Lower leg skin (tissue), 4 donors: Measurements from ENCODE around the gene PCED1A. TPM values are rescaled to one million over a fixed set of nuclear protein-coding genes. Genes with fewer than 3 reads are reported as not detected.

Source experiments
- DNase-seq, 2 donors: peaks; one replicate each; pipeline ENCODE4 v3.0.0-alpha.2; 2019; ENCODE audit warnings: low spot score in 2 of 2
- H3K4me3 ChIP-seq: fragments of 200-600 bp; sonication (generic); 2 replicates; pipeline ENCODE4 v1.5.1; 2017; ENCODE audit warnings: mild to moderate bottlenecking, low read depth; ENCODE audit not compliant: poor library complexity, severe bottlenecking
- POLR2A ChIP-seq, 2 donors: fragments of 450-650 bp; IDR thresholded peaks; one replicate each; pipeline ENCODE4 v1.6.1; 2016 to 2017; ENCODE audit warnings: antibody characterized with exemption in 2 of 2, mild to moderate bottlenecking in 1 of 2, moderate library complexity in 1 of 2
- WGBS, 2 donors: methylation state at CpG; one replicate each; pipeline ENCODE4 v1.1.5; 2018; 5-methylcytosine and 5-hydroxymethylcytosine counted together
- intact Hi-C: fragments of 100-400 bp; cut with DNase I; formaldehyde crosslinking; loops from one replicate; pipeline ENCODE4 v1.15.0; 2023; ENCODE audit warnings: low total_unique reads
- total RNA-seq, 4 donors: library from RNA; depleted of rRNA; stranded (reverse); fragments of >200 nt; gene quantifications; one replicate each; pipeline ENCODE4 v1.1.0, GENCODE V29; 2016
- TF ChIP-seq, protein P1 (sequence below), 3 donors: fragments of 450-650 bp; IDR thresholded peaks; one replicate each; pipeline ENCODE4 v1.5.1; 2016; ENCODE audit warnings: antibody characterized with exemption in 3 of 3, mild to moderate bottlenecking in 3 of 3, moderate library complexity in 2 of 3

Gene PCED1A
- total RNA-seq, 4 donors from 2014 or later, result 10.6 to 16.6 (median 13.1) TPM

DNA sequence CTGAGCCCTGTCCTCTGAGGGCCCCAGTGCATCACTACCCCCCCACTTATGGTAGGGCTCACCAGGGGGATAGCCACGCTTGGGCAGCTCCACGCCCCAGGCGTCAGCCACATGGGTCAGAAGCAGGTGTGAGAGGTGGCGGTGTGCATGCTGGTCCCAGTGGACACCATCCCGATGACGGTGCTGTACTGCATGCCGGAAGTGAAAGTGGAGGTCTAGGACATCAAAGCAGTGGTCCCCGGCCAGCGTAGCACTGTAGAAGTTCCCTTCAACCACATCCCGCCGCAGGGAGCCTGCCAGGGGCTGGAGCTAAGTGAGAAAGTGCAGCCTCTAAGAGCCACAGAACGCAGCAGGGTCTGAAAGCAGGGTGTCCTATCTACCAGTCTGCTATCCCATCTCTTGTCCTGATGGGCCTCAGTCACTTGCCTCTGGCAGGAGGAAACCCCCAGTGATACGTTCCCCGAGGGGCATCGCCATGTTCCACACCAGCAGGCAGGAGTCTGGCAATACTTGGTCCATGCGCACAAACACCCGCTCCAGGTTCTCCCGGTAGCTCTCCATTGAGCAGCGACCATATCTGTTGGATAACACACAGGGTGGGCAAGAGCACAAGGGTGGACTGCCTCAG is 2.2 kb downstream of the PCED1A start:
- H3K4me3 ChIP-seq, result no peak overlapping the region
- WGBS, 2 donors, result 94 to 96% methylated on average over 19 of the region's 19 CpGs
- intact Hi-C loops, result no loop called here
- DNase-seq, result peak in 1 of 2 donors; percentile 81
- TF ChIP-seq, protein P1, sequence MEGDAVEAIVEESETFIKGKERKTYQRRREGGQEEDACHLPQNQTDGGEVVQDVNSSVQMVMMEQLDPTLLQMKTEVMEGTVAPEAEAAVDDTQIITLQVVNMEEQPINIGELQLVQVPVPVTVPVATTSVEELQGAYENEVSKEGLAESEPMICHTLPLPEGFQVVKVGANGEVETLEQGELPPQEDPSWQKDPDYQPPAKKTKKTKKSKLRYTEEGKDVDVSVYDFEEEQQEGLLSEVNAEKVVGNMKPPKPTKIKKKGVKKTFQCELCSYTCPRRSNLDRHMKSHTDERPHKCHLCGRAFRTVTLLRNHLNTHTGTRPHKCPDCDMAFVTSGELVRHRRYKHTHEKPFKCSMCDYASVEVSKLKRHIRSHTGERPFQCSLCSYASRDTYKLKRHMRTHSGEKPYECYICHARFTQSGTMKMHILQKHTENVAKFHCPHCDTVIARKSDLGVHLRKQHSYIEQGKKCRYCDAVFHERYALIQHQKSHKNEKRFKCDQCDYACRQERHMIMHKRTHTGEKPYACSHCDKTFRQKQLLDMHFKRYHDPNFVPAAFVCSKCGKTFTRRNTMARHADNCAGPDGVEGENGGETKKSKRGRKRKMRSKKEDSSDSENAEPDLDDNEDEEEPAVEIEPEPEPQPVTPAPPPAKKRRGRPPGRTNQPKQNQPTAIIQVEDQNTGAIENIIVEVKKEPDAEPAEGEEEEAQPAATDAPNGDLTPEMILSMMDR (IDR thresholded peaks at IDR 0.05), result no peak
- no peak for TF ChIP-seq POLR2A (IDR thresholded peaks at IDR 0.05)

DNA sequence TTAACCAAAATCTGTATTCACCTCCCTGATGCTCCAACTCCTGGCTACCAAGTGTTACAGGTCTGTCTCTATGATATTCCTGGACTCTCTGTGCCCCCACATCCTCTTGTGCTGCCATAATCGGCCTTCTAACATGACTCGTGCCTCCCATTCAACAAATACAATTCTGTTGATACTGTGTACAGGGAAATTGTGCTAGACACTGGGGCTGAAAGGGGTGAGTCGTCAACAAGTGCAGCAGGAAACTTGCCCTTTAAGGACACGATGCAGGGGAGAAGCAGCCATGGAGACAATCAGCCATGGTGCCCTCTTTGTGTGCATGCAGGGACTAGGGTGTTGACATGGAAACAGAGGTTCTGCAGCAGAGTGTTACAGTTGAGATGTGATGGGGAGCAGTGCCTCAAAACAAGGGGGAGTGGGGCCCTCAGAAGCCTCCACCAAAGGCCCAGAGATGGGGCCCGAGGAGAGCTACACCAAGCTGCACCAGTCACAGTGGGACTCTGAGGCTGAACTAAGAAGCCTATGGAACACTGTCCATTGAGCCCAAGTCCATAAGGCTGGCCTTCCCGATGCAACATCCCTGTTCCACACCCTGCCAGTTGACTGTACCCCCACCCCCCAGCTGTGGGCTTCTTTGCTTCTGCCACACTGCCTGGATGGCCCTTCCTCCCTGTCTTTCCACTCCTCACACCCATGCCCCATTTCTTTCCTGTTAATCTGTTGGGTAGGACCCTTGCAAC is 3.1 kb downstream of the PCED1A start:
- 87 to 88% methylated on average over 6 of the region's 6 CpGs for WGBS, 2 donors
- intact Hi-C loops, result no loop called here
- TF ChIP-seq, protein P1 (IDR thresholded peaks at IDR 0.05), result no peak
- no peak for TF ChIP-seq POLR2A (IDR thresholded peaks at IDR 0.05)
- H3K4me3 ChIP-seq, result no peak overlapping the region
- peak in 1 of 2 donors; percentile 66 for DNase-seq

DNA sequence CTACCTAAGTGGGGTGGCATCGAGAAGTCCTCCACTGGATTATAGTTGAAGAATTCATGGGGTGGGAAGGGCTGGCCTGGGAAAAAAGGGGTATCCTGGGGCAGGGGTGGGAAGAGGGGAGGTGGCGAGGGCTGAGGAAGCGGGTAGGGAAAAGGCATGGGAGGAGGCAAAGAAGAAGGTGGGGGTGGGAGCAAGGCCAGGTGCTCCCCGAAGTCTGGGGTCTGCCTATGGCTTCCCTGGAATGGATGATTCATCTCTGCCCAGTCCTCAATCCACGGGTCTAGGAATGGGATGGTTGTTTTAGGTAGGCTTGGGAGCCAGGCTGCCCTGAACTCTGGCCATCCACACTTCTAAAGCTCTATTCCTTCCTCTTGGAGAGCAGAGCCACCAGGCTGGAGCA is 4.4 kb downstream of the PCED1A start:
- DNase-seq, result peak in 1 of 2 donors; percentile 58
- intact Hi-C loops, result no loop called here
- TF ChIP-seq, protein P1 (IDR thresholded peaks at IDR 0.05), result no peak
- TF ChIP-seq POLR2A (IDR thresholded peaks at IDR 0.05), result no peak
- WGBS, 2 donors, result 85 to 93% methylated on average over 5 of the region's 5 CpGs
- H3K4me3 ChIP-seq, result no peak overlapping the region

DNA sequence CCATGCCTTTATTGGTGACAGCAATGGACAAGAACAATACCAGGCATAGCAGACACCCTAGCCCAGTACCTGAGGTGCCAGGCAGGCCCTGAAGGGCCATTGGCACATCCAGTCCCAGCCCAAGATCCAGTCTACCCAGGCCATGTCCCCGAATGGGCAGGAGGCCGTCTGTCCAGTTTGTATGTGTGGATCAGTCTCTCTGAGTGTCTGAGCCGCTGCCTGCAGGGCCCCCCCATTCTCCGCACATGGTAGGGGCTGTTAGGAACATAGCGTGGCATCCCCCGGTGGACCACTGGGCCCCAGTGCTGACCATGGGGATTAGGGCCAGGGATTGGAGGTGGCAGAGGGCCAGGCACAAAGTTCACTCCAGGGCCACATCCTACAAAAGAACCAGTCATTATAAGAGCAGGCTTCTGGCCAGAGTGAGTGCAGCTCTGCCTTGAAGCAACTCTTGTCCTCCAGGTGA is 5.1 kb downstream of the PCED1A start:
- no peak for TF ChIP-seq POLR2A (IDR thresholded peaks at IDR 0.05)
- TF ChIP-seq, protein P1 (IDR thresholded peaks at IDR 0.05), result no peak
- peak in 1 of 2 donors; percentile 57 for DNase-seq
- no peak overlapping the region for H3K4me3 ChIP-seq
- intact Hi-C loops, result no loop called here
- WGBS, 2 donors, result 96 to 97% methylated on average over 5 to 6 of the region's 6 CpGs

DNA sequence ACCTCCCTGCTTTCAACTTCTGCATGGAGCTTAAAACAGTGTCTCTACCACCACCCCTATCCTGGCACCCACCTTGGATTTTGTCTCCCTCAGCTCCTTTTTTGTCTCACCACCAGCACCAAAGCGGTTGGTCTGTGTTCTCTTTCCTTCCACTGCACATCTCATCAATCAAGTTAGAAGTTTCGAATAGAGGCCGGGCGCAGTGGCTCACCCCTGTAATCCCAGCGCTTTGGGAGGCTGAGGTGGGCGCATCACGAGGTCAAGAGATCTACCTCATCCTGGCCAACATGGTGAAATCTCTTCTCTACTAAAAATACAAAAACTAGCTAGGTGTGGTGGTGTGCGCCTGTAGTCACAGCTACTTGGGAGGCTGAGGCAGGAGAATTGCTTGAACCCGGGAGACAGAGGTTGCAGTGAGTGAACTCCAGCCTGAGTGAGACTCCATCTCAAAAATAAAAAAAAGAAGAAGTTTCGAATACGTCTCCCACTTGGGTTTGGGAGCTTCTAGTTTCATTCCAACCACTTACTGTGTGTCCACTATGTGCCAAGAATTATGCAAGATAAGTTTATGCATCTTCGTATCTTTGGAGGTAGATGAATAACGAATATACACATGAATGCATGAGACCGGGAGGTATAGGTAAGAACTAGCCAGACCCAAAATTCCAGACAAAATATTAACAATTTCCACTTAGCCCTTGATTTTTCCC is 5.9 kb downstream of the PCED1A start:
- intact Hi-C loops, result no loop called here
- TF ChIP-seq, protein P1 (IDR thresholded peaks at IDR 0.05), result no peak
- TF ChIP-seq POLR2A (IDR thresholded peaks at IDR 0.05), result no peak
- peak in 1 of 2 donors; percentile 56 for DNase-seq
- 94 to 97% methylated on average over 14 of the region's 14 CpGs for WGBS, 2 donors
- H3K4me3 ChIP-seq, result no peak overlapping the region
